Liver (tissue), 9 donors: Measurements from ENCODE around the gene GRB2. TPM values are rescaled to one million over a fixed set of nuclear protein-coding genes. Genes with fewer than 3 reads are reported as not detected.

Source experiments
- DNase-seq: peaks from one replicate; pipeline ENCODE4 v3.0.0-alpha.2; 2017; ENCODE audit warnings: low spot score
- H3K27ac ChIP-seq, 2 donors: one replicate each; pipeline ENCODE4 v1.7.0; 2013; ENCODE audit warnings: inconsistent platforms in 2 of 2, low read length in 2 of 2, control low read depth in 1 of 2, low read depth in 1 of 2, mild to moderate bottlenecking in 1 of 2
- H3K27me3 ChIP-seq, 4 donors: one replicate each; pipeline versions ENCODE4 v1.6.1 to v1.7.0; 2013; ENCODE audit warnings: low read length in 3 of 4, inconsistent platforms in 1 of 4, mild to moderate bottlenecking in 1 of 4, moderate library complexity in 1 of 4; ENCODE audit not compliant: control insufficient read depth in 4 of 4, insufficient read depth in 4 of 4
- H3K36me3 ChIP-seq, 4 donors: one replicate each; pipeline versions ENCODE4 v1.6.1 to v1.7.0; 2013; ENCODE audit warnings: low read length in 3 of 4, mild to moderate bottlenecking in 3 of 4, low read depth in 1 of 4, moderate library complexity in 1 of 4; ENCODE audit not compliant: control insufficient read depth in 4 of 4, insufficient read depth in 3 of 4
- H3K4me1 ChIP-seq, 4 donors: one replicate each; pipeline versions ENCODE4 v1.6.1 to v1.7.0; 2013; ENCODE audit warnings: low read length in 3 of 4, mild to moderate bottlenecking in 3 of 4, moderate library complexity in 1 of 4; ENCODE audit not compliant: control insufficient read depth in 4 of 4, insufficient read depth in 4 of 4
- H3K4me3 ChIP-seq, 3 donors: one replicate each; pipeline versions ENCODE4 v1.6.1 to v1.7.0; 2013; ENCODE audit warnings: low read length in 3 of 3, control low read depth in 1 of 3, low read depth in 1 of 3, mild to moderate bottlenecking in 1 of 3
- H3K9ac ChIP-seq, 2 donors: one replicate each; pipeline ENCODE4 v1.7.0; 2013; ENCODE audit warnings: low read length in 2 of 2, mild to moderate bottlenecking in 2 of 2, moderate library complexity in 2 of 2, control low read depth in 1 of 2, low read depth in 1 of 2
- H3K9me3 ChIP-seq, 4 donors: one replicate each; pipeline versions ENCODE4 v1.6.1 to v1.7.0; 2013; ENCODE audit warnings: low read length in 3 of 4; ENCODE audit not compliant: control insufficient read depth in 4 of 4
- CTCF ChIP-seq: fragments of 150-350 bp; IDR thresholded peaks from 2 replicates; pipeline ENCODE4 v1.5.1; 2017; ENCODE audit warnings: improper control_type of control experiment, low read depth, low read length; ENCODE audit not compliant: missing input control
- EGR1 ChIP-seq, 2 donors: IDR thresholded peaks; 2 replicates each; pipeline ENCODE4 v1.6.1; 2016 to 2018; ENCODE audit warnings: antibody characterized with exemption in 2 of 2, low read depth in 2 of 2
- FOXA1 ChIP-seq: IDR thresholded peaks from 2 replicates; pipeline ENCODE4 v1.6.1; 2016; ENCODE audit warnings: antibody characterized with exemption
- FOXA2 ChIP-seq: IDR thresholded peaks from 2 replicates; pipeline ENCODE4 v1.6.1; 2016; ENCODE audit warnings: antibody characterized with exemption
- GABPA ChIP-seq, 2 donors: IDR thresholded peaks in 1 of 2; conservative IDR thresholded peaks in 1 of 2; 2 replicates each; pipeline ENCODE4 v1.6.1; 2016; ENCODE audit warnings: antibody characterized with exemption in 2 of 2, mild to moderate bottlenecking in 1 of 2, moderate library complexity in 1 of 2
- HNF4A ChIP-seq, 2 donors: conservative IDR thresholded peaks; 2 replicates each; pipeline ENCODE4 v1.6.1; 2016; ENCODE audit warnings: antibody characterized with exemption in 2 of 2, mild to moderate bottlenecking in 2 of 2
- HNF4G ChIP-seq: IDR thresholded peaks from 2 replicates; pipeline ENCODE4 v1.6.1; 2016; ENCODE audit warnings: antibody characterized with exemption
- JUND ChIP-seq, 2 donors: IDR thresholded peaks; 2 replicates each; pipeline ENCODE4 v1.6.1; 2016; ENCODE audit warnings: antibody characterized with exemption in 2 of 2
- MAX ChIP-seq: IDR thresholded peaks from 2 replicates; pipeline ENCODE4 v1.6.1; 2016; ENCODE audit warnings: antibody characterized with exemption
- NR2F2 ChIP-seq: IDR thresholded peaks from 2 replicates; pipeline ENCODE4 v1.6.1; 2016; ENCODE audit warnings: antibody characterized with exemption
- RAD21 ChIP-seq, 2 donors: IDR thresholded peaks; 2 replicates each; pipeline ENCODE4 v1.6.1; 2016; ENCODE audit warnings: antibody characterized with exemption in 2 of 2, mild to moderate bottlenecking in 2 of 2
- REST ChIP-seq: IDR thresholded peaks from 2 replicates; pipeline ENCODE4 v1.6.1; 2016; ENCODE audit warnings: antibody characterized with exemption, mild to moderate bottlenecking
- RXRA ChIP-seq, 2 donors: IDR thresholded peaks; 2 replicates each; pipeline ENCODE4 v1.6.1; 2017 to 2018; ENCODE audit warnings: antibody characterized with exemption in 2 of 2, mild to moderate bottlenecking in 1 of 2
- SP1 ChIP-seq: IDR thresholded peaks from 2 replicates; pipeline ENCODE4 v1.6.1; 2018; ENCODE audit warnings: antibody characterized with exemption, mild to moderate bottlenecking
- TAF1 ChIP-seq: conservative IDR thresholded peaks from 2 replicates; pipeline ENCODE4 v1.6.1; 2016; ENCODE audit warnings: antibody characterized with exemption, mild to moderate bottlenecking
- YY1 ChIP-seq: IDR thresholded peaks from 2 replicates; pipeline ENCODE4 v1.6.1; 2016; ENCODE audit warnings: antibody characterized with exemption, mild to moderate bottlenecking
- ZBTB33 ChIP-seq: IDR thresholded peaks from 2 replicates; pipeline ENCODE4 v1.6.1; 2016; ENCODE audit warnings: antibody characterized with exemption
- WGBS: extraction: QIAGEN DNeasy Blood & Tissue Kit; methylation state at CpG from one replicate; pipeline ENCODE4 v1.1.7; 2013; 5-methylcytosine and 5-hydroxymethylcytosine counted together
- polyA plus RNA-seq, 2 donors: library from polyadenylated mRNA; stranded (reverse) in 1 of 2; unstranded in 1 of 2; fragments of 200-250 nt in 1 of 2; fragments of >200 nt in 1 of 2; fragmentation: Nextera tagmentation in 1 of 2; extraction: Ambion mirVana in 1 of 2; gene quantifications; one replicate each; pipeline versions ENCODE4 v1.2.1 to v1.2.3, GENCODE V29; 2013 to 2015
- total RNA-seq, 2 donors: library from RNA; depleted of rRNA; stranded (reverse); fragments of >200 nt; gene quantifications; one replicate each; pipeline ENCODE4 v1.2.3, GENCODE V29; 2014
- TF ChIP-seq, protein P1 (sequence below): IDR thresholded peaks from 2 replicates; pipeline ENCODE4 v1.6.1; 2016; ENCODE audit warnings: antibody characterized with exemption
- donor health status: healthy.
- donor health status: healthy.
- donor health status: healthy.
- donor health status: healthy.
- donor health status: healthy.

The GRB2 gene
- total and polyA plus RNA-seq, 4 donors, result 36.0 to 91.8 (median 49.6) TPM

- Histone ChIP-seq H3K27ac (no peak overlapping the region), H3K9ac (no peak overlapping the region), H3K36me3 (peaks cover 0 to 1% (median 0%) of the 10 kb centered on the region in 4 donors), H3K9me3 (no peaks in the 10 kb centered on the region), H3K27me3 (no peaks in the 10 kb centered on the region), H3K4me1 (peaks cover 5 to 27% (median 12%) of the 10 kb centered on the region in 4 donors), H3K4me3 (no peak overlapping the region)
- no peak for TF ChIP-seq JUND (IDR thresholded peaks at IDR 0.05)
- no peak for TF ChIP-seq SP1
- no peak for TF ChIP-seq NR2F2
- no peak for TF ChIP-seq TAF1
- no peak for TF ChIP-seq ZBTB33
- no peak for TF ChIP-seq YY1
- no peak for TF ChIP-seq MAX
- TF ChIP-seq EGR1 (IDR thresholded peaks at IDR 0.05; ENCODE audit: low read depth in 2 of 2), result no peak
- TF ChIP-seq, protein P1, sequence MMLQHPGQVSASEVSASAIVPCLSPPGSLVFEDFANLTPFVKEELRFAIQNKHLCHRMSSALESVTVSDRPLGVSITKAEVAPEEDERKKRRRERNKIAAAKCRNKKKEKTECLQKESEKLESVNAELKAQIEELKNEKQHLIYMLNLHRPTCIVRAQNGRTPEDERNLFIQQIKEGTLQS, result no peak
- no peak for TF ChIP-seq HNF4A (conservative IDR thresholded peaks at IDR 0.05)
- TF ChIP-seq RAD21 (IDR thresholded peaks at IDR 0.05), result no peak
- TF ChIP-seq FOXA2, result no peak
- TF ChIP-seq FOXA1, result no peak
- TF ChIP-seq REST, result no peak
- TF ChIP-seq GABPA (IDR thresholded peaks at IDR 0.05 in 1 of 2, conservative IDR thresholded peaks at IDR 0.05 in 1 of 2), result no peak
- TF ChIP-seq RXRA (IDR thresholded peaks at IDR 0.05), result no peak
- TF ChIP-seq CTCF, result no peak
- no peak for TF ChIP-seq HNF4G
- 95% methylated on average over 8 of the region's 8 CpGs for WGBS
- no peak for DNase-seq
These were observed 55.9 kb downstream of the GRB2 start for GRCh38 chr17:75349589-75349988.
